NCI-H1105 (cell line): Measurements from ENCODE around the gene CTNNA2.

Experiments used
- DNase-seq: peaks from one replicate; lab custom pipeline; 2025; lab: John Stamatoyannopoulos, UW

Gene CTNNA2

DNA sequence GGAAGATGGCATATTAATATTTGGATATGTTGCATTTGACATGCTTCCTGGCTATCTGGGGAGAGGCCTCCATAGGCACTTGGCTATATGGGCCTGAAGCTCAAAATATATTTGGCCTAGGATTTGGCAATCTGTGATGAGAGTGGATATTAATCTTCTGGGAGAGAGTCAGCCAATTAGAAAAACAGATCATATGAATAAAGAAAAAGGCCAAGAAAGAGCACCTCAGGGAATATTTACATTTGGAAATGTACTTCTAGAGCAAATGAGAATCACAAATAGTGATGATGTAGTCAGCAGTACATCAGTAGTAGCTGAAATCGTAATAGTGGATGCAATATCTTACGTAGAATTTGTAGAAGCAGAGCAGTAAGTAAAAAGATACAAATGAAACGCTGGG is 277.0 kb downstream of the CTNNA2 start:
- no peak for DNase-seq

DNA sequence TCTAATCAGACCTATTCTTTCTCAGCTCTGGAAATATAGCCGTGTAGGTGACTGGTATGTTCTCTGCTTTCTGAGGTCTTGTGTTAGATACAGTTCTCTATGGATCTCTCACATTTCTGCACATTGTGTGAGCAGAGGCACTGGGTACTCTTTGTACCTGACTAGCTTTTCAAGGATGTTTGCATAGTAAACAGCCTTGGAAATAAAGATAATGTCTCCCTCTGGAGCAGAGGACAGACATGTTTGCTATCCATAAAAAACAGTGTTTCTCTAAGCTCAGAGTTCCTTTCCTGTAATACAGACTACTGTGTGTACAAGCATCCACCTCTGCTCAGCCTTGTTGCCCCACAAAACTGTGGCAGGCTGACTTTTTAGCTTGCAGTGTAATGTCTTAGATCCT is 279.2 kb downstream of the CTNNA2 start:
- no peak for DNase-seq

DNA sequence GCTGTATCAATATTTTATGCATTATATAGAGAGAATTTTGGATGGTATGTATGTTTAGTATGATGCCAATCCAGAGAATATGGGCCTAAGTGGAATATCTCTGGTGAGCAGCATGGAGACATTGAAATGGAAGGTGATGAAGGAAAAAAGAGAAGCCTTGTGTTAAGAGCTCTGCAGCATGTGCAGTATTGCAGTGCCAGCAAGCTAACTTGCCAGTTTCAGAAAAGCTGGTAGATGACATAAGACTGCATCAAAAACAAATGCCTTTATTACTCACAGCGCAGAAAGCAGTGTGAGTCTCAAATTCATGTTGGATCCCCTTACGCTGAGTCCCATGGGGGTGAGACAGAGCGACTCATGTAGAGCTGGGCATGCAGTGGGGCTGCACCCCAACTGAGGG is 280.2 kb downstream of the CTNNA2 start:
- DNase-seq = no peak

DNA sequence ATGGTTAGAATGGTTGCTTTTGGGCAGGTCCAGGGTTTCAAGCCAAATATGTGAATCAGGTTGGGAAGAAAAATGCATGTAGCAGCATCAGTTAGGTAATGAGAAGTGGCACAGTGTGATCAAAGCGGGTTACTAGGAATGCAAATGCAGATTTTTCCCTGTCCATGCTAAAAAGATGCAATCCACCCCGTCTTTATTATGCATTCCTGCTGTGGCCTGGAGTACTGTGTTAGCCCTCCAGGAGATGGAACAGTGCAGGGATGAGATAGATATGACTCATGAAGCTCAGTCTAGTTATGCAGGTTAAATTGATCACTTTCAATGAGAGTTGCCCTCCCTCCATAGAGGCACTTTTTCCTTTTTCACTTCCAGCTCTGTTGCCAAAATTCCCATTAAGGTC is 283.8 kb downstream of the CTNNA2 start:
- DNase-seq = no peak

DNA sequence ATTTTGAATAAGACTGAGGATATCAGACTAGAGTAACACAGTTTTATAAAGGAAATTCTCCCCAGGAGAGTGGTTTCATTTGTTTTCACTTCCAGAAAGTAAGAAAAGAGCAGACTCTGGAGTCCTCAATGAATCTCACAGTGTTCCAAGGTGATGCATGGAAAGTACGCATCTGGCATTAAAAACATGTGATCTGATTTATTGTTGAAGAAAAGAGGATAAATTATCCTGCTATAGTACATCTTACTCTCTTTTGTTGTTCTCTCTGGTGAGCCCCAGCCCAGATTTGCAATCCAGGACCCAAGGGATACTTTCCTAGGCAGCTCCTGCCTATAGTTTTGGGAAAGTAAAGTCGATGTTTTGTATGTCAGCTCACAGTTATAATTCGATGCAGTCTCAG is 285.9 kb downstream of the CTNNA2 start:
- no peak for DNase-seq

DNA sequence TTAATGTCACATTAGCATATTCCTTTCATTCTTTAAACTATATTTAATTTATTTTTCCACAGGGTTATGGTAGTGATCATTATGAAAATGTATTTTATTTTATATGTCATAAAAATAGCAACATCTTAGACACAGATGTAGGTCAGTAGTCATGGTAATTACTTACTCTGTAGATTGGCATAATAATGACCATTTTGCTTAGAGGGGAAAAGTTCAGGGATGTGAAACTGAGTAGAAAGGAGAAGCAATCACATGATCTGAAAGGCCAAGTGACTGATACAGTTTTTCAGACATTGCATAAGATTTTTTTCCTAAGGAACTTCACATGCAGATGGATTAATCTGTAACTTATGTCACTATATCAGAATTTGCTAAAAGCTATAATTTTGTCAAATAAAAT is 286.9 kb downstream of the CTNNA2 start:
- no peak for DNase-seq

DNA sequence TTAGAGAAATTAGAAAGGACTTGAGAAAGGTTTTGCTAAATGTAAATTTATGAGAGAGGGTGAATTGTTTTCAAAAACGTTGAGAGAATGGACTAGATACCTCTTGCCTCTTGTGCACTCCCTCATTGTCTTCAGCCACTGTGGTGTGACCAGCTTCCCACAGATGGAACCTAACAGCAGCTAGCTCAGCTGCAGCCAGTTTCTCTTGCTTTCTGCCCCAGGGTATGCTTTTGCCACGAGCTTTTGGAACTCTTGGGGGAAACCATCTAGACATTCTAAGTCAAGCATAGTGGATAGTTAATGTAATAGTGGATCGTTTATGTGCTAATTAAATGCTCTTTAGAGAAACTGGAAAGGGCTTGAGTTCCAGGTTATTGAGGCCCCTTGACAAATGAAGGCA is 288.2 kb downstream of the CTNNA2 start:
- DNase-seq = no peak

DNA sequence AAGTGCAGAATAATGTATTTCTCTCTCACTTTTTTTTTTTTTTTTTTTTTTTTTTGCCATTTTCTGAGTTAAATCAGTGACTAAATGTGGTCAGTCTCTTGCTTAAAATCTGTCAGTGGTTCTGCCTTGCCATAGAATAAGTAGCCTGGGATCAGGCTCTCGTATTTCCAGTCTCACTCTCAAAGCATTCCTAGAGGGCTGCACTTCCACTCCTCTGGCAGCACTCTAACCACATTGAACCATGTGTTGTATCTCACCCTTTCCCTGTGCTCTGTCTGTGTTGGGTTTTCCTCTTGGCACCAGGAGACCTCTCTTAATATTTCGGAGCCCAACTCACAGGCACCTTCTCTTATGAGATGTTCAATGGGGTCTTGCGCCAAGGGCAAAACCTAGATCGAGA is 304.4 kb downstream of the CTNNA2 start:
- no peak for DNase-seq

DNA sequence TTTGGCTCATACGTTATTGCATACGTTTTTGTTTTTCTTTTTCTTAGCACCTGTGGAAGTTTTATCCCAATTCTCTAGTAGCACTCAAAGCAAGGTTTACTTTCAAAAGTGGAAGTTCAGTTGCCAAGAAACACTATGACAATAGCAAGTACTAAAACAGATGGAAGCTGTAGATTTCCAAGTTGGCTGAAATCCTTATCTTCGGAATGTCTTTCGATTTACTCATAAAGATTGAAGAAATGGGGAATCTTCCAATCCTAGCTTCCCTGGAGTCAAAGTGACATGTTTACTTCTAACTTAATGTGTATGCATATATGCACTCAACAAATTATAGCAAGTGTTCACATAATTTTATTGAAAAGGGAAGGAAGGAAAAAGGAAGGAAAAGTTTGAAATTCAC is 307.4 kb downstream of the CTNNA2 start:
- DNase-seq = no peak

DNA sequence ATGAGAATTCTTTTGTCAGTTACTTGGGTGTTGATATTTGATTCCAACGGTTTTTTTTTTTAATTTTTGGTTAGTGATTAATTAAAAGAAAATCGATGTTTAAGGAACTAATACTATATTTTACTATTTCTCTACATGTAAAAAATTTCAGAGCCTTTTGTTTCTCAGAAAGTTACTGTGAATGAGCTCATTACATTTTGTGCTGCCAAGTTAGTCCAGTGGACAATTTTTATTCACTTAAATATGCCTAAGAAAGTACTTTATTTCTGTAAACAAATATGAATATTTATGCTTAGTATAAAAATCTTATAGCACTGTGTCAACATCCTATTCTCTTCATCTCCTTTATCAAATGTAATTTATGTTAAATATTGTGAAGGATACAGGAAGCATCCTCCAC is 309.3 kb downstream of the CTNNA2 start:
- DNase-seq = no peak

DNA sequence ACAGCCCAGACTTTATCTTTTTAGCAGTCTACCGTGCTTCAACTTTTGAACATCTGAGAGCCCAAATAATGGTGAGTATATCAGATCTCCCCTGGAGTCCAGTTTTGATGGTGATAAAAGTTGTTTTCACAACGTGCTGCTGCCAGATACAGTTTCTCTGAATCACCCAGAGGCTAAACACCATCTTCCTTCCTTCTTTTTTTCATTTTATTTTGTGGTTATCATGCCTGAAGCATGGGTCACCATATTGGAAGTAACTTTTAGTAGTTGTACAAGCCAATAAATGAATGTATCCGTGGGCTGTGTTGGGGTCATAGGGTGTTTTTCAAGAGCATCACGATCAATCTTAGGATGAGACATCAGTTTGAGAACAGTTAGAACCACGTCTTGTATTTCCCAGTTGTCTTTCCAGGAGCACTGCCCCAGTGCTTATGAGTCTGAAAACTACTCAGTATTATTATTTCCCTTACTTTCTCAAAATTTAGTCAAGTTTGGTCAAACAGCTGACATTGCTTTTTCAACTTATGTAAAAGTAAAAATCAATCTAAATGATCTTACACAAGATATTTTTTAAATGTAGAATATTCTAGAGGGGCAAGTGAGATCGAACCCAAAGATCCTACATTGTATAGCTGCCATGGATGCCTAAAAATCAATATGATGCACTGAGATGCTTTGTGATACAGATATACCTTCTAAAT is 311.4 kb downstream of the CTNNA2 start:
- DNase-seq = no peak

DNA sequence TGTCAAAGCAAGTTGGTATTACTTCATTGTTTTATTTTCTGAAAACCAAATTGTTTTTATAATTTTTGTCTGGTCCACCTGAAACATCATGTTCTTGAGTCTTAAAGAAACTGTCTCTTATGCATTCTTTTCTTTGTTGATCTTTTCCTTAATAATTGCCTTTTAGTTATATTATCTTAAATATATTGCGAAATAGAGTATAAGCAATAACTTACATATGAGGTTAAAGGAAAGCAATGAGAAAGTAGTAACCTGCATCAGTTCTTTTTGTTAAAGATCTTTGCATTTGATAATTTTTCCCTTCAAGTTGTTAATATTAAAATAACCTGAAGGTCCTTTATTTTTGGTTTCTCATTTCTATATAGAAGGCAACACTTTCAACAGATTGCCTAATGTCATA is 315.0 kb downstream of the CTNNA2 start:
- DNase-seq = no peak

DNA sequence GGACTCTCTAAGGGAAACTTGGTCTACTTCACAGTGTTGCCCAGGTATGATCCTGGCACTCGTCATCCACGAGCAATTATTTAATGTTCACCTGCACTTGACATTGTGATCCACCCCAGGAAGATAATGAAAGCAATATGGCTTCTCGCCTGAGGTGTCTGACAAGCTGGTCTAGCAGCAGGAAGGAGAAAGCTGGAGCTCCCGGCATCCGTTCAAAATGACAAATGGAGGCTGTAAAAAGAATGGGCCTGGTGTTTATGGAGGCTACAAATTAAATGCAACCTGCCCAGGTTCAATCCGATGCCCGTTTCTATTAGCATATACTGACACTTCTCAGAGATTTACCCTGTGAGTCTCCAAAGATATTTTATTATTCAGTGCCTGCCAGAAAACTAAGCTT is 317.6 kb downstream of the CTNNA2 start:
- no peak for DNase-seq

DNA sequence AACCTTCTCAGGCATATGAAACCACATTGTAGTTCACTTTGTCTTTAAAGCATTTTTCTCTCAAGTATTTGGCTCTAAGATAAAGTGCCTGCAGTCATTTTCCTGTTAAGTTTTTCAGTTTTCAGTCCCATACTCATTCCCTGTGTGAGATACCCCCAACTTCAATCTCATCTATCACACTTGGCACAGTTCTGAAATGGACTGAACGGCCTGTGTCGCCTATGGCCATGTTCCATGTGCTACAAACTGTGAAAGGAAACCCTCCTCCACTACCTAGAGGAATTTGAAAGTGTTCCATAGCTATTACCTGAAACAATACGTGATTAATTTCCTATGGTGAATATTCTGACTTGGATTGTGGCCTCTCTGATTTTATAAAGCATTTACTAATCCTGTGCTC is 319.1 kb downstream of the CTNNA2 start:
- no peak for DNase-seq

DNA sequence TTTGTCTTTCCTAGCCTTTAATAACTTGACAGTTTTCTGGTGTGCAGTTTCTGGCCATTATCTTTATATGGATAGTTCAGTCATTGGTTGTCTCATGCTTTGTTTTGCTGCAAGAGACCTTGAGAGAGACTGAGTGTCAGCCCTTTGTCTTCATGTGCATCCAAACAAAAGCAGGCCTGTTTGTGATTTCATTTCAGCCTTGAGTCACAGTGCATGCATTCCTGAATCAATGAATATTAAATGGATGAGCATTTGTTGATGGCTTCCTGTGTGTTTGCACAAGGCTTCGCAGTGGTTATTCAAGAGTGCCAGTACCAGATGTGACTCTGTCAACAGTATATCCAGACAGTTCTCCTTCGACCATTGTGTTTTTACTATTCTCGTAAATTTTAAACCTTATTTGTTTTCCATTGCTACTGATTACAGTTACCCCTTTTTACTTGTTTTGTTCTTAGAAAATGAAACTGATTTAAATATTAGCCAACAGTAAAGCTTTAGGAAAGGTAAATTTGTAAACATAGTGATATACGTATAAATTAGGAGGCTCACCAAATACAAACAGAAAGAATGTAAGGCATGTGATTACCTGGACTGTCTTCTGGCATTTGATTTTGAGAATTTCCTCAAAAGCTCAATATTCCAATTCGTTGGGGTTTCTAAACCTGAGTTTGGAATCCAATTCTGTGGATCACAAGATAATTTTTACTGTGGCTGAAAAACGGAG is 319.8 kb downstream of the CTNNA2 start:
- no peak for DNase-seq

DNA sequence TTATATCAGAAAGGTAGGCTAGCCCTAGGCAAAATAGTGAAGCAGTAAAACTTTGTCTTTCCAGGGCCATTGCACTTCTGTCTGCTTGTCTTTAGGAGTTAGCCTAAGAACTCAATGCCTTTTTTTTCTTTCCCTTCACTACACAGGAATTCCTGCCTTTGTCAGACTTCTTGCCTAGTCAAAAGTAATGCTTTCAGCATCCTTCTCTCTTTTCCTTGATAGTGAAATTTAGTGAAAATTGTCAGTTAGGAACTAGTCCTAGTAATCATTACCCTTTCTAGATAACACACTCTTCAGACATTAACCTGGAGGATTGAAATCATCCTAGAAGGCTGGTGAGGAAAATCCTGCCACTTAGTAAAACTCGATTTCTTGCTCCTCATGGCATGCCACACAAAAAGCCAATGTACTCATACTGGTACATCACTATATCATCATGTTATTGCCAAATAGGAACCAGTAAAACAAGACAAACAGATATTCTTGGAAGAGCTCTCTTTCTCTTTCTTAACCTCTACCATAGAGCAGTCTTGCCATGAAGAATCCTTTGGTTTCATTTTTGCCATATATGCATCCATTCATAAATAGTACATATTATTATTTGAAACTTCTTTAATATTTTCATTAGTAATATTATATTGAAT is 320.5 kb downstream of the CTNNA2 start:
- DNase-seq = no peak

DNA sequence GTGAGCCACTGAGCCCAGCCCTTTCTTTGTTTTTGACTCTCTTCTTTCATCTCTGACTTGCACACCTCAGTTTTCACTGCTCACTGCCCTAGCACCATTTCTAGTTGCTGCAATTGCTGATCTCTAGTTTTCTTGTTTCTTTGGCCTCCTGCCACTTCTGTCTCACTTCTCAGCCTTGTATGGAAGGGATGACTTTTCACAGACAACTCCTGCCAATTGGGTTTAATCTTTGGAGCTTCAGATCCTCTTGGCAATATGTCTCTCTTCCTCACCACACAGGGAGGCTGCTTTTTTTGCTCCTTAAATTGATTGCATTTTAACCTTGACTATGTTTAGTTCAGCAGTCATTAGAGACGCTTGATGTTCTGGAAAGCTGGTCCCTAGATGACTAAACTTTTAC is 323.1 kb downstream of the CTNNA2 start:
- DNase-seq = no peak

DNA sequence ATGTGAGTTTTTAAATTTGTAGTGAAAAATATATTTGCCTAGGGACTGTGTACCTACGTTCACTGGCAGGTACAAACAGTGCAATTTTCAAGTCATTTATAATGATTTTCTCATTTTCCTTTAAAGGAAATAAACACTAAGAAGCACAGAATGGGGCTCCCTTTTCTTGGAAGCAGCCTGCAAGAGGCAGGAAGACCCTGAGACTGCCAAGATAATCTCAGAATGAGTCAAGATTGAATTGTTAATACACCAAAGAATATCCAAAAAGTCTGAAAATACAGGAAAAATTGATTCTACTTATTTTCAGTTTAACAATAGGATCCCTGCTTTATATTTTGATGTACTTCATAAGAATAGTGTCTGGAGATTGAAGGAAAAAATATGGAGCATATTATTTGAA is 331.2 kb downstream of the CTNNA2 start:
- no peak for DNase-seq

DNA sequence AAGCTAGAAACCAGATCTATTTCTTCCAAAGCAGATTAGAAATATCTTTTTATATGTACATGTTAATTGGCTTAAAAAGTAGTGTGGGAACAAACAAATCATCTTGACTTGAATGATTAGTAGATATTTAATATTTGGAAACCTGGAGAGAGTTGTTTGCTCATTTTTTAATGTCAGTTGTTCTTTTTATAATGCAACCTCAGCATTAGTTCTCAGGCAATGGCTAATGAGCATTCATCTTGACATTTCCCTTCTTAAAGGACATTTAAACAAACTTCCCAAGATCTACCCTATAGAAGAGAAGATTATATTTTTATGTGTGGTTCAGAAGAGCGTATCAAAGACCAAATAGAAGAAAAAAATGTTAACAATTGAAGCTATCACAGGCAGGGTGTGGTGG is 334.0 kb downstream of the CTNNA2 start:
- no peak for DNase-seq

DNA sequence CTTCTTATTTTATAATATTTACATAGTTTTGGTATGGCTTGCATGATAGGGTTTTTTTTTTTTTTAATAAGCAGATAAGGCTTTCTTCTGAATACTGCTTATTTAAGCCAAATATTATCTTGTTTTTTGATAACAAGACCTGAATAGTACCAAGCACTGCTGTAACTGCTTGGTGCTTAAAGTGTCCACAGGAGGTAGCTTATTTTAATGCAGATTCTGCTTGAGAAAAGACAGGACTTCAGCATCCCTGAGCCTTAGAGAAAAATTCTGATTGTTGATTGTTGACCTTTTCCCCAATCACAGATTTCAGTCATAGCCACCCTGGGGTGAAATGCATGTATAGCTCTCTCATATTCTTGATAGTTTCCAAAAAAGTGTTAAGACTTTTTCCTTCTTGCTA is 336.4 kb downstream of the CTNNA2 start:
- DNase-seq = no peak

DNA sequence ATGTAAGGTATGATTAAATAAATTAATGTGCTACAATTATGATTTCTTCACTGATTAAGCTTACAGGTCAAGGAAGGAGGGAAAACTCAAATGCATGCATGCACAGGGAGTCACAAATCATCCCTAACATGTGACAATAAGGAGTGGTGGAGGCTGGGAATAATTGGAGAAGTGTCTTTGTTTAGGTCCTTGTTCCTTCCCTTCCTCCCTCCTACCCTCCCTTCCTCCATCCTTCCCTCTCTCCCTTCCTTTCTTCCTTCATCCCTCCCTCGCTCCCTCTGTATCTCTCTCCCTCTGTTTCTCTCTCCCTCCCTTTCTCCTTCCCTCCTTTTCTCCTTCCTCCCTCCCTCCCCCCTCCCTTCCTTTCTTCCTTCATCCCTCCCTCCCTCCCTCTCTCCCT is 337.1 kb downstream of the CTNNA2 start:
- DNase-seq = no peak

DNA sequence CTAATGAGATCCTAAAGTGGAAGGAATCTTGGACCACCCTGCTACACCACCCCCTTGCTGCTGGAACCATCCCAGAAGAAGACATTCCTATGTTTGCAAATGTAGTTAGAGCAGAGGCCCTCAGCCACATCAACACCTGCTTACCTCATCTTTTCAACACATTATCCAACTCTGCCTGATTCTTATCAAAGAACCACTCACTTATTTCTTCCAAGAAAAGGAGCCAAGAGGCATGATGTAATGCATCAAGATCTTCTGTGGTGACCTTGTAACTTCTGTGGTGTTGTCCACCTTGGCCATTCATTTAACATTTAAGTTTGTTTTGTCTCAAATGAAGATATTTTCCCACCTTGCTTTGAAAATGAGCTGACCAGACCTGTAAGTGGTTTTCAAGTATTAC is 338.1 kb downstream of the CTNNA2 start:
- no peak for DNase-seq

DNA sequence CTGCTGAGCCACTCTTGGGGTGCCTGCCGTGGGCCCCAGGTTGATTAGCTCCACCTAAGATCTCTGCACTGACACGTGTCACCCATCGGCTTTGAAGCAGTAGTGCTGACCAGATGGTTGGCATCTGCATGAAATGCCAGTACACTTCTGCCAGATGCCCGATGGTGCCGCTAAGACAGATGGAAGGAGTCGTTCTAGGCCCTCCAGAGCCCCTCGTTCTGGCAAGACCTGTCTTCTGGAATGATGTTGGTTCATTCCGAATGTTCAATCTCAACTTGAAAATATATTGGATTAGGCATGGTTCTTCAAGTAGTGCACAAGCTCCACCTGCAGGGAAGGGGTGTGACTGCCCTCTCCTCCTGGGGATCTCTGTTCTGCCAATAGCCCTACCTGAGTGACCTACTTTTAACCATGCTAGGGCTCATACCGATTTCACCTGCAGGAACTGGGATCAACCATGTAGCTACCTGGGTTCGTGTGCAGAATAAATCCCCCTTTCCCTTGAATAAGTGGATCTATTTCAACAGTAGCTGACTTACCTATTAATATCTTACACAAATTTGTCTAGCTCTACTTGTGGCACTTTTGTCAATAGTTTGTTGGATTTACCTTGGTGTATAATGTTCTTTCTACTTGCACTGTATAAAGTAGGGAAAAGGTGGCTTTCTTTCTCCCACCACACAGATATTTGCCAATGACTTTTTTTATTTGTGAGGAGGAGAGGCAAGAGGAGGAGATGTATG is 342.6 kb downstream of the CTNNA2 start:
- no peak for DNase-seq
